GM21367 (cell line): ENCODE data around the gene FBLL1.
"Not testable (repeated sequence)": the region's sequence is repeated elsewhere in the genome, so short reads cannot be mapped to it uniquely, and the experiment has no call there.

ENCODE experiments used
- ATAC-seq: cut with Tn5 transposase; IDR thresholded peaks from one replicate; pipeline ENCODE4 v1.9.1; 2021; ENCODE audit not compliant: unreplicated experiment

The FBLL1 gene

GRCh38 chr5:168550656-168551055, 21.6 kb downstream of the FBLL1 start:
- no peak for ATAC-seq

GRCh38 chr5:168552146-168552545, 23.0 kb downstream of the FBLL1 start:
- no peak for ATAC-seq

- no peak for ATAC-seq
Measured at GRCh38 chr5:168553377-168554130, 24.4 kb downstream of the FBLL1 start.

- no peak for ATAC-seq
Measured at GRCh38 chr5:168557389-168557788, 28.3 kb downstream of the FBLL1 start.

- no peak for ATAC-seq
Measured at GRCh38 chr5:168562279-168562678, 33.2 kb downstream of the FBLL1 start.

- ATAC-seq, result no peak
Measured at GRCh38 chr5:168563959-168564358, 34.9 kb downstream of the FBLL1 start.

- no peak for ATAC-seq
Measured at GRCh38 chr5:168568738-168569137, 39.6 kb downstream of the FBLL1 start.

- no peak for ATAC-seq
Measured at GRCh38 chr5:168570490-168571328, 41.6 kb downstream of the FBLL1 start.

GRCh38 chr5:168573663-168574062, 44.6 kb downstream of the FBLL1 start:
- ATAC-seq, result not testable (repeated sequence)

- ATAC-seq, result not testable (repeated sequence)
Measured at GRCh38 chr5:168574156-168574555, 45.1 kb downstream of the FBLL1 start.

GRCh38 chr5:168575391-168576372, 46.6 kb downstream of the FBLL1 start:
- no peak for ATAC-seq

- ATAC-seq, result no peak
Measured at GRCh38 chr5:168578006-168578405, 48.9 kb downstream of the FBLL1 start.

- ATAC-seq, result peak; percentile 45
Measured at GRCh38 chr5:168578538-168579487, 49.7 kb downstream of the FBLL1 start, which contains the start of gene PANK3. Gene PANK3, minus strand, starts transcription at chr5:168579368. Its CDS starts 85 bp downstream, at chr5:168579283.

- ATAC-seq, result peak; percentile 91
Measured at GRCh38 chr5:168579488-168580226, 50.6 kb downstream of the FBLL1 start.

GRCh38 chr5:168580227-168580508, 51.1 kb downstream of the FBLL1 start:
- ATAC-seq, result no peak
